GM12801 (cell line): ENCODE data around the gene IDI2.

Source experiments
- CTCF ChIP-seq: IDR thresholded peaks from one replicate; pipeline ENCODE4 v1.5.1; 2011; ENCODE audit warnings: control low read depth; ENCODE audit not compliant: insufficient read length; ENCODE audit errors: extremely low read depth

The IDI2 gene

GRCh38 chr10:1050145-1050544, 24.5 kb upstream of the IDI2 start:
- TF ChIP-seq CTCF: no peak

DNA sequence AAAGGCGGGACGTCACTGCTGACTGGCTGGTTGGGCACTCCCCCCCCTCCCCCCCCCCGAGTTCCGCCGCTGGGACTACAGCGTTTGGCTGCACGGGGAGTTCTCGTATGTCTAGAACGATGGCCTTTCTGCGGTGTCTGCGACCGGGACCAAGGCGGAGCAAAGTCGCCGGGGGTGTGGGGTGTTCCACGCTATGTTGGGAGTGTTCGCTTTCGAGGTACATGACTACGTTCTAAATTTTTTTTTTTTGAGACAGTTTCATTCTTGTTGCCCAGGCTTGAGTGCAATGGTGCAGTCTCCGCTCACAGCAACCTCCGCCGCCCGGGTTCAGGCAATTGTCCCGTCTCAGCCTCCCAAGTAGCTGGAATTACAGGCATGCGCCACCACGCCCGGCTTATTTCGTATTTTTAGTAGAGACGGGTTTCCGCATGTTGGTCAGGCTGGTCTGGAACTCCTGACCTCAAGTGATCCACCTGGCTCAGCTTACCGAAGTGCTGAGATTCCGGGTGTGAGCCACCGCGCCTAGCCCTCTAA, 23.8 kb upstream of the IDI2 start:
- no peak for TF ChIP-seq CTCF

- TF ChIP-seq CTCF: no peak
Observed at GRCh38 chr10:1048732-1049424, 23.2 kb upstream of the IDI2 start, which contains the start of gene IDI1. IDI1 (minus strand) TSS chr10:1049119; CDS start chr10:1049003, 116 bp downstream.

DNA sequence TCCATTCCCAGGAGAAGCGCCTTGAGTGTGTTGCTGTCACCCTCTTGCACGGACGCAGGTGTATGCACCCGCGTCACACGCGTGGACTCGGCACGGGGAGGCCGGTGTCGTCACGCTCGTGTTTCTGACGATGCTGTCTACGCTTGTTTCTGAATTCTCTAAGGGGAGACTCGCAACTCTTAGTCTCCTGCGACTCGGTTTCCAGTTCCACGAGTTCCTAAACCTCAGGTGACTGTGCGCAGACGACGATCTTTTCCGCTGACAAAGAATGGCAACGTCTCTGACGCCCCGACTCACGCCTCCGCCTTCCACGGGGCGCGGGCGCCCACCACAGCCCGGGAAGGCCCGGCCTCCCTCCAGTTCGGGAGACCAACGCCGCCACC, 22.7 kb upstream of the IDI2 start:
- TF ChIP-seq CTCF: no peak

- TF ChIP-seq CTCF: no peak
Observed at GRCh38 chr10:1047937-1048336, 22.3 kb upstream of the IDI2 start.

GRCh38 chr10:1045415-1045814, 19.8 kb upstream of the IDI2 start:
- TF ChIP-seq CTCF: no peak

- no peak for TF ChIP-seq CTCF
Observed at GRCh38 chr10:1044964-1045363, 19.3 kb upstream of the IDI2 start.
